Colonic mucosa (tissue), 4 donors: Measurements from ENCODE around the gene LTBP2. TPM values are rescaled to one million over a fixed set of nuclear protein-coding genes. Genes with fewer than 3 reads are reported as not detected.

Experiments
- DNase-seq: peaks from one replicate; pipeline ENCODE4 v3.0.0-alpha.2; 2020
- H3K27ac ChIP-seq: fragments of 200-600 bp; one replicate; pipeline ENCODE4 v1.8.0; 2021
- H3K27me3 ChIP-seq: fragments of 200-600 bp; one replicate; pipeline ENCODE4 v1.8.0; 2021
- H3K36me3 ChIP-seq: fragments of 200-600 bp; one replicate; pipeline ENCODE4 v1.8.0; 2021
- H3K4me1 ChIP-seq: fragments of 200-600 bp; one replicate; pipeline ENCODE4 v1.8.0; 2021; ENCODE audit warnings: mild to moderate bottlenecking
- H3K4me3 ChIP-seq: fragments of 200-600 bp; one replicate; pipeline ENCODE4 v1.8.0; 2021
- H3K9ac ChIP-seq, 2 donors: one replicate each; pipeline ENCODE4 v1.7.0; 2013; ENCODE audit warnings: control low read depth in 2 of 2, low read depth in 2 of 2, low read length in 2 of 2
- H3K9me3 ChIP-seq: fragments of 200-600 bp; one replicate; pipeline ENCODE4 v1.8.0; 2021
- intact Hi-C: fragments of 100-400 bp; cut with DNase I; formaldehyde crosslinking; loops from one replicate; pipeline ENCODE4 v1.14.1; 2022
- total RNA-seq, 2 donors: library from RNA; stranded (reverse); fragmentation: NEBNext Ultra II Directional in 1 of 2; extraction: Animal tissue kit (Norgen Biotek cat#: 25700) in 1 of 2; gene quantifications; one replicate each; pipeline ENCODE4 v1.2.1, GENCODE V29; 2021
- TF ChIP-seq, protein P1 (sequence below): fragments of 200-600 bp; IDR thresholded peaks from one replicate; pipeline ENCODE4 v1.8.0; 2022; ENCODE audit warnings: antibody characterized with exemption, mild to moderate bottlenecking
- donor health status: healthy.
- donor health status: DM: no; HTN: no; CAD: no.
- donor health status: DM: no; HTN: no; CAD: no.

The LTBP2 gene
- total RNA-seq, 2 donors from 2014 or later = 1.9 to 3.7 TPM

DNA sequence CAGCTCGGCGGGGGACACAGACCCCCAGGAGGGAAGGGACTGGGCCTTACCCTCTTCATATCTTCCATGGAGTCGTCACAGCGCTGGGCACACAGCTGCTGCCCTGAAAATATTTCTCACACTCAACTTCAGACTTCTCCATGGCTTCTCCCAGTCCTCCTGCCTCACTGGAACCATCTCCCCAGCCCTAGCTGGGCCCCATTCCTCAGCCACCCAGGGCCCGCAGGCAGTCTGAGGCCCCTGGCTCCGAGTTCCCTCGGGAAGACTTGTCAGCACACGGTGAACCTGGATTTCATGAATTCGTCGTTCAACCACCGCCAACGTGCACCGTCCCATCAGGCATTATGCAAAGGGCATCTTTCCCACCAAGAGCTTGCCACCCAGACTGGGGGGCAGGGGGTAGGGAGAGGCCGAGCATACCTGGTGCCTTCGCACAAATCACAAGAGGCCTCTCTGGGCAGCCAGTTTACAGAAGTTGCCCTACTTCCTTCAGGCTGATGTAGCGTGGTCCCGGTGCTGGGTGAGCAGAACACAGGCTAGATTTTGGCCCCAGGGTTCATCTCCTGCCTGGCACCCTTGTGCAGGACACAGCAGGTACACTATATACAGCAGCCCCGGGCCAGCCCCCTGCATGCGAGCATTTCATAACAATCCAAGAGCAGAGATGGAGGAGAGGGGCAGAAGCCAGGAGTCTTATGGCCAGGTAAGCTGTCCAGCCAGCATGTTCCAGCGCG lies 44.2 kb downstream of the LTBP2 start:
- no peak overlapping the region for H3K9ac ChIP-seq
- no peaks in the 10 kb centered on the region for H3K27me3 ChIP-seq
- no peaks in the 10 kb centered on the region for H3K4me1 ChIP-seq
- H3K9me3 ChIP-seq = no peaks in the 10 kb centered on the region
- intact Hi-C loops = no loop called here
- no peak for DNase-seq
- H3K4me3 ChIP-seq = no peak overlapping the region
- TF ChIP-seq, protein P1, sequence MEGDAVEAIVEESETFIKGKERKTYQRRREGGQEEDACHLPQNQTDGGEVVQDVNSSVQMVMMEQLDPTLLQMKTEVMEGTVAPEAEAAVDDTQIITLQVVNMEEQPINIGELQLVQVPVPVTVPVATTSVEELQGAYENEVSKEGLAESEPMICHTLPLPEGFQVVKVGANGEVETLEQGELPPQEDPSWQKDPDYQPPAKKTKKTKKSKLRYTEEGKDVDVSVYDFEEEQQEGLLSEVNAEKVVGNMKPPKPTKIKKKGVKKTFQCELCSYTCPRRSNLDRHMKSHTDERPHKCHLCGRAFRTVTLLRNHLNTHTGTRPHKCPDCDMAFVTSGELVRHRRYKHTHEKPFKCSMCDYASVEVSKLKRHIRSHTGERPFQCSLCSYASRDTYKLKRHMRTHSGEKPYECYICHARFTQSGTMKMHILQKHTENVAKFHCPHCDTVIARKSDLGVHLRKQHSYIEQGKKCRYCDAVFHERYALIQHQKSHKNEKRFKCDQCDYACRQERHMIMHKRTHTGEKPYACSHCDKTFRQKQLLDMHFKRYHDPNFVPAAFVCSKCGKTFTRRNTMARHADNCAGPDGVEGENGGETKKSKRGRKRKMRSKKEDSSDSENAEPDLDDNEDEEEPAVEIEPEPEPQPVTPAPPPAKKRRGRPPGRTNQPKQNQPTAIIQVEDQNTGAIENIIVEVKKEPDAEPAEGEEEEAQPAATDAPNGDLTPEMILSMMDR = no peak
- no peak overlapping the region for H3K27ac ChIP-seq
- H3K36me3 ChIP-seq = no peaks in the 10 kb centered on the region

DNA sequence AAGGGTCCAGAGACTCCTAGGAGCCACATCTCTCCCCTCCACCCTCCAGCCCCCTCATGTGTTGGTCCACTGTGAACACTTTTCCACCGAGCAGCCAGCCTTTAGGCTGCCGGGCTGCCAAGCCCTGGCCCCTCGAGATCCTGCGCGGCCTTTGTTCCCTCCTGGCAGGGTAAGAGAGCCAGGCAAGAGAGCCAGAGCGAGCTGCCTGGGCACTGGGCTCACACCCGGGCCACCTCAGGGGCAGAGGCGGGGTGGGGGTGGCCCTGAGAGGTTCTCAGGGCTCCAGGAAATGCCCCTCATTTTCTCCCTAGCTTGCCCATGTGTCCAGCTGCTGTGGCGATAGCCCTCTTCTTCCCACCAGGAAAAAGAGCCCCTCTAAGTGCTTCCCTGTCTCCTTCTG lies 44.8 kb downstream of the LTBP2 start:
- no peak overlapping the region for H3K9ac ChIP-seq

DNA sequence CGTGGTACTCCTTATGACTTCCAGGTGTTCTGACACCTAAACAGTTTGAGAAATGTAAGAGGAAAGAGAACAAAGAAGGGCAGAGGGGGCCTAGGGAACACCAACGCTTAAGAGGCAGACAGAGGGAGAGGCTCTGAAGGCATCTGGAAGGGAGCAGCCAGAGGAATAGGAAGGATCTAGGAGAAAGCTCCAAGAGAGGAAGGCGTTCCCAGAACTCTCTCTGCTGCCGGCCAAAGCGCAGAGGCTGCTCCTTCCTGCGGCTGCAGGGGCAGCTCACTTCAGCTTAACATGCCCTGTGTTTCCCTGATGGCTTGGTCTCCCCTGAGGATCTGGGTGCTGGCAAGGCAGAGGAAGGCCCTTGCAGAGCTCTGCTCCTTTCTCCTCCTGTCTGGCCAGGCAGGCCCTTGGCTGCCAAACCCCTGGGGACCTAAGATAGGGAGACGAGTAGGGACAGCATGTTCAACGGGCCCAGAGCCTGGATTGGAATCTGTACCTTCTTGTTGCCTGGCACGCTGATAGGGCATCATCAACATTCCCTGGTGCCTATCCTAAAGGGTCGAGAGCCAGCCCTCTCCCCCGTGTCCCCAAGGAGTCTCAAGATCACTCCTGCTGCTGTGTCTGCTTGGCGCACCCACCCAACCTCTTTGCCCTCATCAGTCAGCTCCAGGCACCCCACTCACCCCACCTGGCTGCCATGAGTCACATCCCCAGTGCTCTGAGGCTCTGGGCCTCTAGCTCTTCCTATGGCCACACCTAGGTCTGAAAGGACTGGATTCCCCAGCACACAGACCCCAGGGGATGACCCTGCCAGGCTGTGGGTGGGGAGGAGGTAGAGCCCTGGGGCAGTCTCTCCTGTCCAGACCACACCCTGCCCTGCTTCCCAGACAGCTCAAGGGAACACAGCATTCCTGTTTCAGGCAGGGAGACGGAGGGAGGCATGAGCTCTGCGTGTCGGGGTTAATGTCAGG lies 45.6 kb downstream of the LTBP2 start:
- Histone ChIP-seq H3K4me3 (no peak overlapping the region), H3K9ac (no peak overlapping the region), H3K9me3 (no peaks in the 10 kb centered on the region), H3K4me1 (no peaks in the 10 kb centered on the region), H3K27me3 (no peaks in the 10 kb centered on the region), H3K27ac (no peak overlapping the region), H3K36me3 (no peaks in the 10 kb centered on the region)
- TF ChIP-seq, protein P1 = no peak
- no peak for DNase-seq
- intact Hi-C loops = no loop called here

More for the DNA sequence above, 44.8 kb downstream of the LTBP2 start:
- Histone ChIP-seq H3K27me3 (no peaks in the 10 kb centered on the region), H3K36me3 (no peaks in the 10 kb centered on the region), H3K4me1 (no peaks in the 10 kb centered on the region), H3K4me3 (no peak overlapping the region), H3K27ac (no peak overlapping the region), H3K9me3 (no peaks in the 10 kb centered on the region)
- no peak for DNase-seq
- TF ChIP-seq, protein P1 = no peak
- intact Hi-C loops = no loop called here

DNA sequence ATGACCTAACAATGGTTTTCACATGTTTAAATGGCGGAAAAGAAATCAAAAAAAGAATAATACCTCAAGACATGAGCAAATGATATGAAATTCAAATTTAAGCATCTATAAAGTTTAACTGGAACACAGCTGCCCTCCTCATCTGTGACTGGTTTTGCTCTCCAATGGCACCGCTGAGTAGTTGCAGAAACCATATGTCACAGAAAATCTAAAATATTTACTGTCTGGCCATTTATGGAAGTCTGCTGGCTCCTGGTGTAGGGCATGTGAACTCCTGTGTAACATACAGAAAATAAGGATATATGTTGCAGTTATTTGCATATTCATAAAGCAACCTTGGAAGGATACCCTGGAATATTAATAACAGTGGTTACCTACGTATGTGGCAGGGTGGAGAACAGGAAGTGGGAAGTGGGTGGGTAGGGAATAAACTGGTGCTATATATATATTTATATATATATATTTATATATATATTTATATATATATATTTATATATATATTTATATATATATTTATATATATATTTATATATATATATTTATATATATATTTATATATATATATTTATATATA lies 48.4 kb downstream of the LTBP2 start:
- DNase-seq = no peak
- no peak overlapping the region for H3K9ac ChIP-seq
- no peaks in the 10 kb centered on the region for H3K4me1 ChIP-seq
- TF ChIP-seq, protein P1 = no peak
- H3K9me3 ChIP-seq = no peaks in the 10 kb centered on the region
- intact Hi-C loops = no loop called here
- no peaks in the 10 kb centered on the region for H3K27me3 ChIP-seq
- H3K36me3 ChIP-seq = no peaks in the 10 kb centered on the region
- H3K27ac ChIP-seq = no peak overlapping the region
- no peak overlapping the region for H3K4me3 ChIP-seq

DNA sequence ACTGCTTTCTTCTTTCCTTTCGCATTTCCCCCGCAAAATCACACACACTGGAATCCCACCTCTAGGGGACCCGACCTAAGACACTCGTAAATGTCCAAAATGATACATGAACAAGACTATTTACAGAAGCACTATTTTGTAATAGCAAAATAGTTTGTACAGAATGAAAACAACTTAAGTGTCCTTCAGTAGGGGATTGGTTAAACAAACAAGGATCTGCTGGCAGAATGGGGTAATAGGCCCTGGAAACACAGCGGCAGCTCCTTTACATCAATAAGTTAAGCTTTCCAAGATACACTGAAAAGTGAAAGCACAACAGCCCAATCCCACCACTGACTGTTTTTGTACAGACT lies 48.8 kb downstream of the LTBP2 start:
- no peaks in the 10 kb centered on the region for H3K9me3 ChIP-seq
- TF ChIP-seq, protein P1 = no peak
- H3K27me3 ChIP-seq = no peaks in the 10 kb centered on the region
- no peak for DNase-seq
- no peak overlapping the region for H3K4me3 ChIP-seq
- H3K36me3 ChIP-seq = no peaks in the 10 kb centered on the region
- intact Hi-C loops = no loop called here
- no peaks in the 10 kb centered on the region for H3K4me1 ChIP-seq
- H3K9ac ChIP-seq = no peak overlapping the region
- H3K27ac ChIP-seq = no peak overlapping the region
